Limb (tissue), 2 donors: Measurements from ENCODE around the gene KAZALD1.
A peak's percentile ranks its signal among the peaks of the same experiment; 100 is the strongest.

Experiments
- DNase-seq, 2 donors: peaks; one replicate each; pipeline ENCODE4 v3.0.0-alpha.2; 2016; ENCODE audit errors: extremely low spot score in 2 of 2

Gene KAZALD1

GRCh38 chr10:101061624-101062231 lies at the start of gene KAZALD1:
KAZALD1 (plus strand) TSS chr10:101061989; CDS start chr10:101062593, 604 bp downstream.
- DNase-seq = peak; percentile 85 to 93

GRCh38 chr10:101012525-101013364 lies 49.0 kb upstream of the KAZALD1 start:
- DNase-seq = peak; percentile 80 to 85

GRCh38 chr10:101013365-101013825 lies 48.4 kb upstream of the KAZALD1 start:
- no peak for DNase-seq

- peak; percentile 60 to 89 for DNase-seq
Measured at GRCh38 chr10:101014230-101014884, 47.4 kb upstream of the KAZALD1 start.

GRCh38 chr10:101014966-101015581 lies 46.7 kb upstream of the KAZALD1 start:
- no peak for DNase-seq

GRCh38 chr10:101015582-101015973 lies 46.2 kb upstream of the KAZALD1 start:
- DNase-seq = no peak

- no peak for DNase-seq
Measured at GRCh38 chr10:101016814-101017213, 45.0 kb upstream of the KAZALD1 start.

- no peak for DNase-seq
Measured at GRCh38 chr10:101018118-101018599, 43.6 kb upstream of the KAZALD1 start.

- peak in 1 of 2 donors; percentile 83 for DNase-seq
Measured at GRCh38 chr10:101018600-101019439, 43.0 kb upstream of the KAZALD1 start.

GRCh38 chr10:101019440-101019703 lies 42.4 kb upstream of the KAZALD1 start:
- no peak for DNase-seq

- DNase-seq = no peak
Measured at GRCh38 chr10:101020427-101021075, 41.2 kb upstream of the KAZALD1 start.

GRCh38 chr10:101021239-101021638 lies 40.5 kb upstream of the KAZALD1 start:
- DNase-seq = no peak

GRCh38 chr10:101021692-101022251 lies 40.0 kb upstream of the KAZALD1 start:
- no peak for DNase-seq

- no peak for DNase-seq
Measured at GRCh38 chr10:101022967-101023705, 38.7 kb upstream of the KAZALD1 start.

GRCh38 chr10:101027106-101027720 lies 34.6 kb upstream of the KAZALD1 start:
- DNase-seq = no peak

- DNase-seq = no peak
Measured at GRCh38 chr10:101028446-101029337, 33.1 kb upstream of the KAZALD1 start.

GRCh38 chr10:101029520-101030295 lies 32.1 kb upstream of the KAZALD1 start:
- no peak for DNase-seq
